NCI-H2196 (cell line): ENCODE measurements around the gene GNAT2.

ENCODE experiments used
- DNase-seq: peaks from one replicate; lab custom pipeline; 2025; ENCODE audit not compliant: unreplicated experiment; lab: John Stamatoyannopoulos, UW

Gene GNAT2

DNA sequence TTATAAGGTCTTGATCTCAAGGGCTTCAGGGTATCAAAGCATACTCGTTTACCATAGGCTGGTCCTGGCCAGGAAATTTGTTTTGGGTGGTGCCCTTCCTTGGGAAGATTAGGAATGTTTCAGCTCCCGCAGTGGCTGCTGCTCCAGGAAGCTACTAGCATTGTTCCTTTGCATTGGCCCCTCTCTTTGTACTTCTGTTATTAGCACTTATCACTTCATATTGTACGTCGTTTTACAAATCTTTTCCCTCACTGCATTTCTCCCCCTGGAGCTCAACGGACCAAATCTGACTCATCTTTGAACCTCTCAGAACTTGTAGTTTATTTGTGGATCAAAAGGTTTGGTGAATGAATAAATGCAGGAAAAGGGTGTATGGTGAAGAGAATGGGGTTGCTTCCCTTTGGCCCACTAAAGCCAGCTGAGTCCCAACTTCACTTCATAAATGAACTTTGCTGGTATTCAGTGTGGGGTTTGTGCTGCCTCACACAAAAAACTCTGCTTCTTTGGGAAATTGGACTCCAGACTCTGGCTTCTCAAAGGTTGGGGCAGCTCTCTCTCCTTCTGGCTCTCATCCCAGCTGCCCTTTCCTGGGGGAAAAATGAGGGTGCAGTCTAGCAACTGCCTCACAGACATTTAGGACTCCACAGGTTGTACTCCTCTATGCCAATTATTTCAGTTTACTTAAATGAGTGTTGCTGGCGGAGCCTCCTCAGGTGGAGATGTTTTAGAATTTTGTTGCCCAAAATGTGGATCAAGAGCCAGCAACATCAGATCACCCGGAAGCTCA lies 5.9 kb downstream of the GNAT2 start:
- DNase-seq, result no peak

DNA sequence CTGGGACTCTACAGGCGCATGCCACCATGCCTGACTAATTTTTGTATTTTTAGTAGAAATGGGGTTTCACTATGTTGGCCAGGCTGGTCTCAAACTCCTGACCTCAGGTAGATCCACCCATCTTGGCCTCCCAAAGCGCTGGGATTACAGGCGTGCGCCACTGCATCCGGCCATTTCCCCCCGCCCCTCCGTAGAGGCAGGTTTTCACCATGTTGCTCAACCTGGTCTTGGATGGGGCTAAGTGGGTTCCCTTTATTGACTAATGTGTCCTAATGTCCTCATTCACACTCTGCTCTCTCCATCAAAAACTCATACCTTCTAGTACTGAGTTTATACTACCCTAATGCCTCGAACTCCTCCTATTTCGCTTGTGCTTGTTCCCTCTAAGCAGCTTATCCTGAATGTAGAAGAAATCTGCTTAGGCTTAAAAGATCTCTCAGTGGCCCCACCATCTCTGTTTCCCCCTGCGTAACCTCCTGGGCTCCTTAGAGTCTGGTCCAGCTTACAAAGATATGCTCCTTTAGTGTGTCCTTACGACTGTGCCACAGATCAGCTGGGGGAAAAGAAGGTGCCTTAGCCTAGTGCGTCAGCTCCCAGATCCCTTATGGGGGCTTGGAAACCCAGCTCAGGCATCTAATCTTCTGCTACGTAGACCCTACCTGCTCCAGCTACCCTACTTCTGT lies 8.0 kb downstream of the GNAT2 start:
- DNase-seq, result no peak

DNA sequence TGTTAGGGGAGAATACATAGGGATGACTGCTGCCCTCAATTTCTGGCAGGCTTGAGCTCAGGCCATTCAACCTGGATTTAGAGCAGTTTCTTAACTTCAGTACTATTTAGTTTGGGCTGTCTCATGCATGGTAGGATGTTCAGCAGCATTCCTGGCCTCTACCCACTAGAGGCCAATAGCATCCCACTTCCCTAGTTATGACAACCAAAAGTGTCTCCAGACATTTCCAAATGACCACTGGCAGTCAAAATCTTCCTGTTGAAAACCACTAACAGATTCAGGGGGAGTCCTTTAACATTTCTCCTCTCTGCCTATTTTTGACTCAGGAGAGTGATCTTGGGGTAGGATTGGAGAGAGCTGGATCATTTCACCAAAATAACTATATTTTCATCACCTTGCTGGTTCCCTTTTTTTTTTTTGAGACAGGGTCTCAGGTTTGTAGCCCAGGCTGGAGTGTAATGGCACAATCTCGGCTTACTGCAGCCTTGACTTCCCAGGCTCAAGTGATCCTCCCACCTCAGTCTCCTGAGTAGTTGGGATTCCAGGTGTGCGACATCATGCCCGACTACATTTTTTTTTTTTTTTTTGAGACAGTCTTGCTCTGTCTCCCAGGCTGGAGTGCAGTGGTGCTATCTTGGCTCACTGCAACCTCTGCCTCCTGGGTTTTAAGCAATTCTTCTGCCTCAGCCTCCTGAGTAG lies 8.7 kb downstream of the GNAT2 start:
- no peak for DNase-seq

DNA sequence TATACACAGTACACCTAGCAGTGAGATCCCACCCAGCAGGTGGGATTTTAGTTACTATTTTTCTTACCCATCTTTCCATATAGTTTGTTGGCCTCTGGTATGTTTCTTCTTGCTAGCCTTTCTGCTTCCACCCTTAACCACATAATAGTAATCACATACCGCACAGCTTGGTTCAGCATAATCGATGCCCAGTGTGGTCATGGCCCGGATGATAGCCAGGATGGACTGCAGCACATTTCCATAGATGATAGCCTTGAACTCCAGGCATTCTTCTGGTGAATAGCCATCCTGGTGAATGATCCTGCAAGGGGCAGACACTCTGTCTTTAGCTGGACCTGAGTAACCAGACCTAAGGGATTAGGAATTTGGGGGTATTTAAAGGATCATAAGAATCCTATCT lies 9.5 kb downstream of the GNAT2 start:
- no peak for DNase-seq

- no peak for DNase-seq
Measured at GRCh38 chr1:109605381-109605780, 14.0 kb downstream of the GNAT2 start.

DNA sequence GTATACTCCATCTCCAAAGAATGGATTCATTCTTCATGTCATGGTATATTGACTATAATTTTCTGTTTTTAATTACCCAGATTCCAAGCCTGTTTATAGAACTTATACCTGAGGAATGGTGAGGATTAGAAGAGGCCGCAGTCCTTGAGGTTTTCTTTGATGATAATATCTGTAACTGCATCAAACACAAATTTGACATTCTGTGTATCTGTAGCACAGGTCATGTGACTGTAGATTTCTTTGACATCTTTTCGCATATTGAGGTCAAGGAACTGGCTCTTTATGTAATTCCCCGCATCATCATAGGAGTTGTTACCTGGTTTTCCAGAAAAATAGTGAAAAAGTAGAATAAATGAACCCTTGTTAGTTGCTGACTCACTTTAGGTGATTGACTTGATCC lies 16.2 kb downstream of the GNAT2 start:
- DNase-seq, result no peak

DNA sequence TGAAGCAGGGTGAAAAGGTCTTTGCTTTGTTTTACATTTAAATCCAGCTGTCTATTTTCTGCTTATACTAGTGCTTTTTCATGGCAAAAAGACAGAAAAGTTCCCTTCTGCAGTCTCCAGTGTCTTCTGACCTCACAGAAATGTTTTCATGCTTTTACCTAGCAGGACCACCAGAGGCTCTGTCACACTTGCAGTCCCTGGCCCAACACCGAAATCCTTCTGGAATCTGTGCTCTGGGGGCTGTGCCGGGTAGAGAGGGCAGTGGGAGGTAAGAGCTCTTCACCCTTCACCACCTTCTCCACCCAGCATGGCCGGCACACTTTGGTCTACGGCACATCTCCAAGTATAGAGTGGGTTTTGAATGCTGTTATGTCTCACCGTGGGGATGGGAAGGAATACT lies 20.8 kb downstream of the GNAT2 start:
- DNase-seq, result no peak

- DNase-seq, result no peak
Measured at GRCh38 chr1:109598156-109598555, 21.3 kb downstream of the GNAT2 start.

DNA sequence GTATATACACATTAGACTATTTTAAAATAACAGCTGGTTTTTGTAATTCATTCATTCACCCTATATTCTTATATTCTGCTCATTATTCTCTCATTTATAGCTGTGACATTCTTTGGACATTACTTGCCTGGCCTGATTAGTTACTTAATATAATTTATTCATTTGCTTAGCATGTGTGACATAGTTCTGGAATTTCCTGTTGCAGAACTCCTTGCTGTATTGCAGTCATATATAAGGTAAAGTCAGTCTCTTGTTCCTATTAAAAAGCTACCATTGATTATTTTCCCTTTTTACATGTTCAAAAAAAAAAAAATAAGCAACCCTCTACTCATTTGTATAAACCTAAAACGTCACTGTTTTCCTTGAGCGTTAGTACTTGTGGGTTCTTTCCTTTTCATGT lies 23.9 kb downstream of the GNAT2 start:
- DNase-seq, result no peak

GRCh38 chr1:109592916-109593315 lies 26.5 kb downstream of the GNAT2 start:
- no peak for DNase-seq

DNA sequence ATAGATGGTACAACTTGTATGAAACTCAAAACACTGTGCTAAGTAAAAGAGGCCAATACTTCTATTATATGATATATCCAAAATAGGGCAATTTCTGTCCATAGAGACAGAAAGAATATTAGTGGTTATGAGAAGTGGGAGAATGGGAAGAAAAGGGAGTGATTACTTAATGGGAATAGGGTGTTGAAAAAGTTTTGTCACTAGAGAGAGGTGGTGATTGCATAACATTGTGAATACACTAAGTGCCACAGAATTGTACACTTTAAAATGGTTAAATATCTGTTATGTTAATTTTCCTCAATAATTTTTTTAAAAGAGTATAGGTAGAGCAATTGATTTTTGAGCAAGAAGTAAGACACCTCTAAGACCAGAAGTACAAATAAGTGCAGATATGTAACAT lies 29.7 kb downstream of the GNAT2 start:
- DNase-seq, result no peak

DNA sequence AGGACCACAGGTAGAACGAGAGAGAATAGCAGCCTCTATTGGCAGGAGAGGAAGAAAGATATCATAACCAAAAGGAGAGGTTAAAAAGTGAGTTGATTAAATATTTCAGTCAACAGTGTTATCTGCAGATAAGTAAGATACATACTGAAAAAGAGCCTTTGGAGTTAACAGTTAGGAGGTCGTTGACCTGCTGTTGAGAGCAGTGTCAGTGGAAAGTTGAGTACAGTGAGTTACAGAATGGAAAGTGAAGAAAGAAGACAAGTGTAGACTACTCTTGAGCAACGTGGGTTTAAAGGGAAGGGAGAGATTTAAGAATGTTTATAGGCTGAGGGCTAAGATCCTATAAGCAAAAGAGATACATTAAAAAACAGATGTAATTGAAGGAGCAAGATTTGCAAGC lies 30.2 kb downstream of the GNAT2 start:
- DNase-seq, result no peak

- DNase-seq, result no peak
Measured at GRCh38 chr1:109586055-109586454, 33.4 kb downstream of the GNAT2 start.

GRCh38 chr1:109584766-109585165 lies 34.6 kb downstream of the GNAT2 start:
- no peak for DNase-seq

DNA sequence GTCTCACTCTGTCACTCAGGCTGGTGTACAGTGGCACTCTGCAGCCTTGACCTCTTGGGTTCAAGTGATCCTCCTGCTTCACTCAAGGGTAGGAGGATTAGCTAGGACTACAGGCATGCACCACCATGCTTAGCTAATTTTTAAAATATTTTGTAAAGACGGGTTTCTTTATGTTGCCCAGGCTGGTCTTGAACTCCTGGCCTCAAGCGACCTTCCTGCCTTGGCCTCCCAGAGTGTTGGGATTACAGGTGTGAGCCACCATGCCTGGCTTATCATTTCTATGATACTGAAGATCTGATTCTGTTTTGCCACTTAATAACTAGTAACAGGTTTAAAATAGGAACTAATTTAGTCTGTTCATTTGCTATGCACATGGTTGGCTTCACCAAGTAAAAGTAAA lies 37.4 kb downstream of the GNAT2 start:
- DNase-seq, result no peak

- DNase-seq, result no peak
Measured at GRCh38 chr1:109579491-109579890, 39.9 kb downstream of the GNAT2 start.

GRCh38 chr1:109578947-109579443 lies 40.4 kb downstream of the GNAT2 start:
- DNase-seq, result no peak

DNA sequence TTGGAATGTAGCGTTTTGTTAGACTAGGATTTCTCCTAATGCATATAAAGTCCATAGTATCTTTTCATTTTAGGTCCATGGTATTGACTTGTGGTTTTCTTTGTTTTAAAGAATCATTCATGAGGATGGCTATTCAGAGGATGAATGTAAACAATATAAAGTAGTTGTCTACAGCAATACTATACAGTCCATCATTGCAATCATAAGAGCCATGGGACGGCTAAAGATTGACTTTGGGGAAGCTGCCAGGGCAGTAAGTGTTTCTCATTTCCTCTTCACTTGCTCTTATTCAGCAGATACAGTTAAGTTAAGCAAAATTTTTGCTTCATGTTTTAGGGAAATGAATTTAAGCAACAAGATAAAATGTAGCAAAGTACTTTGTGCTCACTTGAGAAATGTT lies 45.6 kb downstream of the GNAT2 start:
- DNase-seq, result no peak

DNA sequence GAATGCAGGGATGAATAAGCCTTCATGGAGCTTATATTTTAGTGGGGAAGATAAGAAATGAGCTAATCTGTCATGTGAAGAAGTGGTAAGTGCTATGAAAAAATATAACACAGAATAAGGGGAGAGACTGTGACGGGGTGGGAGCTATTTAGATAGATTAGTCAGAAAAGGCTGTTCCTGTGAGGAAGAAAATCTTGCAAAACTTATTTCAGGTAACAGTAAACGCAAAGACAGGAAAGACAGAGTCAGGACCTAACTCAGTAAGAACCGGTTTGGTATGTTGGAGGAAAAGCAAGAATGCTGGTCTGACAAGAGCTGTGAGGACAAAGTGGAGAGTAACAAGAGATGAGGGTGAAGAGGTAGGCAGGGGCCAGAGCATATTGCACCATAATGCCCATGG lies 49.0 kb downstream of the GNAT2 start:
- DNase-seq, result peak; percentile 15

DNA sequence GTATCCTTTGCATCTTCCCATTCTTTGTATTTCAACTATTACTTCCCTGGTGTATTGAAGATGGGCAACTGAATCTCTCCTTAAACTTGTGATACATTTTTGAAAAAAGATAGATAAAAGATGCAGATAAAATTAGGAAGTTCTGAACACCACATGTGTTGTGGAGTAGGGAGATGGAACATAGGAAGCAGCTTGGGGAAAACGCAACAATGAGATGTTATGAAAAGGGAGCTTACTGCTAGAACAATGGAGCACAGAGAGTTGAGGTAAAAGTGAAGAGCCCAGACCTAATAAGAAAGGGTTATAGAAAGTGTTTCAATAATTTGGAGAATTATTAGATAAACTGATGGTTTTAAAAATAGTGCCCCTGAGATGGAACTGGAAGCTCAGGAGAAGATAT lies 50.1 kb downstream of the GNAT2 start:
- DNase-seq, result no peak

- no peak for DNase-seq
Measured at GRCh38 chr1:109567877-109568672, 51.3 kb downstream of the GNAT2 start.
